Activated T-cell treated with anti-CD3 and anti-CD28 coated beads for 24 hours (primary cell): Measurements from ENCODE around the gene OR5B21.

ENCODE experiments used
- DNase-seq: peaks from one replicate; pipeline ENCODE4 v3.0.0-alpha.2; 2020; ENCODE audit warnings: low read depth

OR5B21 gene

DNA sequence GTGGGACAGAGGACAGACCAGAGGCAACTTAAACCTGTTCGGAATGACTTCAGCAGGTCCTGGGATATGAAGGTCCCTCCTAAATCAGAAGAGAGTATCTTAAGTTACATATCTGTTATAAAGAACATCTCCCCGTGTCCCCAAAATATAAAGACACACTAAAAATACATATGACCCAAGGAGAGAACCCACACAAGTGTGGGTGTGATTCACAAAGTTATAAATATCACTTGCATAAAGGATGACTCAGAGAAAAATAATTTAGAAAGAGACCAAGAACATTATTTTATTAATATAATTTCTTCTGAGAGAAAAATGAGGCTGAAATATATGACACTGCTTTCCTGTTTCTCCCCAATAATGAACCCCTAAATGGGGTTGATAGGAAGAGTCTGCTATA, 14.2 kb downstream of the OR5B21 start:
- DNase-seq: no peak

DNA sequence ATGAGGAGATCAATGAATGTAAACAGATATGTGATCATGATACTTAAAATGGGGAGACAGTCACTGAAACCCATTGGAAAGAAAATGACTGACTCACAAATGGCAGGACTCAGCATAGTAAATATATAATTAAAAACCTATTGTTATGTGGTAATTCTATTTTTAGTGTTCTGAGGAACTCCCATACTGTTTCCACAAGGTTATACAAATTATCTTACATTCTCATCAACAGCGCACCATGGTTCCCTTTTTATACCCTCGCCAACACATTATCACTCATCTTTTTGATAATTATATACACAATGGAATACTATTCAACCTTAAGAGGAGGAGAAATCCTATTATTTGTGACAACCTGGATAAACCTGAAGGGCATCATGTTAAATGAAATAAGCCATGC, 17.1 kb downstream of the OR5B21 start:
- DNase-seq: no peak

- DNase-seq: no peak
Observed at GRCh38 chr11:58487170-58487569, 20.7 kb downstream of the OR5B21 start.

- DNase-seq: no peak
Observed at GRCh38 chr11:58485961-58486360, 21.9 kb downstream of the OR5B21 start.

- DNase-seq: no peak
Observed at GRCh38 chr11:58471892-58472291, 36.0 kb downstream of the OR5B21 start.

DNA sequence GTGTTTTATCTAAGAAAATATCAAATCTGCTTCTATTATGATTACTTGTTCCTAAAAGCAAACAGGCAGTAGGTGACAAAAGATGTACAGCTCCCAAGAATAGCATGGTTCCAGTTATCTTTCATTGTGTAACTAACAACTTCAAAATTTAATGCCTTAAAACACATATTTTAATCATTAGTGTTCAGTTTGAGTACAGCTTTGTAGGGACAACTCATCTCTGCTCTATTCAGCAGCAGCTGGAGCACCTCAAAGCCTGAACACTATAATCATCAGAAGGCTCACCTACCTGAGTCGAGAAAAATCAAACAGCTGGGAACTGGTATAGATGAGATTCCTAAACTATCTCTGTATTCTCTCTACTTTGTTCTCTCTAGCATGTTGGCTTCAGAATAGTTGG, 41.6 kb downstream of the OR5B21 start:
- no peak for DNase-seq

DNA sequence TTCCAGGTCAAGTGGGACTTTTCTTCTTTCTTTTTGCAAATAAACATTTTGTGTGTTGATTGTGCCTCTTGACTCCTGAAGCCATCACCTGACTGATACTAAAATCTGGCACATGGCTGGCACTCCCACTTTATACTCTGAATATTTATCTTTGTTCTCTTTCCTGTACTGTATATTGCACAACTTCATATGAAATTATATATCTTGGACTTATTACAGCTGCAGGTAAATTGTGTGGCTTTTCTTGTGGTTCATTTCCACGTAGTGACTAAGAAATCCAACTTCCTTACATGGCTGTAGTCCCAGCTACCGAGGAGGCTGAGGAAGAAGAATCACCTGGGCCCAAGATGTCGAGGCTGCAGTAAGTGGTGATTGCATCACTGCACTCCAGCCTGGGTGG, 42.2 kb downstream of the OR5B21 start:
- DNase-seq: no peak
